K562 (cell line): Measurements from ENCODE around the gene MSH4. TPM values are rescaled to one million over a fixed set of nuclear protein-coding genes. Genes with fewer than 3 reads are reported as not detected.
A peak's percentile ranks its signal among the peaks of the same experiment; 100 is the strongest.

ENCODE experiments used
- ETS2 ChIP-seq: IDR thresholded peaks from 2 replicates; pipeline ENCODE4 v1.6.1; 2016; ENCODE audit warnings: borderline replicate concordance, missing genetic modification characterization, mild to moderate bottlenecking, moderate library complexity, missing compliant biosample characterization; ENCODE audit not compliant: poor library complexity, severe bottlenecking
- NFATC3 ChIP-seq: fragments of 450-650 bp; IDR thresholded peaks from 2 replicates; pipeline ENCODE4 v1.6.1; 2017; ENCODE audit warnings: mild to moderate bottlenecking
- PYGO2 ChIP-seq: fragments of 450-650 bp; IDR thresholded peaks from 2 replicates; pipeline ENCODE4 v1.6.1; 2016; ENCODE audit warnings: mild to moderate bottlenecking, missing genetic modification characterization, moderate library complexity, missing compliant biosample characterization
- RUNX1 ChIP-seq: sonication (generic); IDR thresholded peaks from 2 replicates; pipeline ENCODE4 v1.6.1; 2016; ENCODE audit warnings: antibody characterized with exemption, low read depth
- SRSF9 ChIP-seq: fragments of 200-400 bp; formaldehyde crosslinking; IDR thresholded peaks from 2 replicates; pipeline ENCODE4 v1.6.1; 2017; ENCODE audit warnings: low read depth, low read length, borderline replicate concordance
- ZFP30 ChIP-seq: fragments of 250-450 bp; sonication (Bioruptor Pico); IDR thresholded peaks from 2 replicates; pipeline ENCODE4 v1.8.0; 2022; ENCODE audit warnings: moderate library complexity, mild to moderate bottlenecking, inconsistent platforms, borderline replicate concordance
- ZNF589 ChIP-seq: fragments of 200-800 bp; sonication (Bioruptor generic); IDR thresholded peaks from 2 replicates; pipeline ENCODE4 v1.6.1; 2016; ENCODE audit warnings: low read depth, missing genetic modification characterization, missing compliant biosample characterization
- ZNF830 ChIP-seq: fragments of 250-450 bp; sonication (Bioruptor Pico); IDR thresholded peaks from 2 replicates; pipeline ENCODE4 v1.5.0; 2021; ENCODE audit warnings: mild to moderate bottlenecking
- polyA plus RNA-seq, 8 experiments: library from polyadenylated mRNA; depleted of rRNA in 4 of 8; stranded (reverse) in 5 of 8; unstranded in 3 of 8; fragments of >200 nt; fragmentation: Nextera tagmentation in 2 of 8; fragmentation: Illumina TruSeq in 1 of 8; extraction: Ambion mirVana in 2 of 8; extraction: Trizol in 1 of 8; gene quantifications; 2 replicates each; pipeline versions ENCODE4 v1.2.1 to v1.2.3, GENCODE V29; 2011 to 2014; ENCODE audit warnings: inconsistent platforms in 1 of 8, missing spikeins in 1 of 8
- total RNA-seq, 7 experiments: library from RNA; depleted of rRNA in 6 of 7; stranded (reverse); fragments of >200 nt in 6 of 7; fragmentation: Illumina TruSeq in 2 of 7; extraction: Trizol in 2 of 7; gene quantifications; 2 replicates each; pipeline versions ENCODE4 v1.2.1 to v1.2.3, GENCODE V29; 2011 to 2021; ENCODE audit warnings: low replicate concordance in 1 of 7
- TF ChIP-seq, protein P1 (sequence below): IDR thresholded peaks from 2 replicates; pipeline ENCODE4 v1.6.1; 2016; ENCODE audit warnings: missing genetic modification characterization, missing compliant biosample characterization
- TF ChIP-seq, protein P2 (sequence below), 2 experiments: fragments of 450-650 bp in 1 of 2; sonication (generic) in 1 of 2; formaldehyde crosslinking; conservative IDR thresholded peaks; 2 replicates each; pipeline versions ENCODE4 v1.4.0 to v1.8.1; 2020 to 2022; ENCODE audit warnings: mild to moderate bottlenecking in 1 of 2, missing genetic modification reagents in 1 of 2
- TF ChIP-seq, protein P3 (sequence below): sonication (generic); formaldehyde crosslinking; IDR thresholded peaks from 2 replicates; pipeline ENCODE4 v1.8.0; 2023; ENCODE audit warnings: mild to moderate bottlenecking, missing genetic modification reagents
- TF ChIP-seq, protein P4 (sequence below): sonication (generic); formaldehyde crosslinking; IDR thresholded peaks from 2 replicates; pipeline ENCODE4 v1.8.1; 2023; ENCODE audit warnings: mild to moderate bottlenecking, missing genetic modification reagents
- TF ChIP-seq, protein P5 (sequence below): fragments of 150-350 bp; IDR thresholded peaks from 2 replicates; pipeline ENCODE4 v1.6.1; 2014; ENCODE audit warnings: low read depth, mild to moderate bottlenecking, low read length, borderline replicate concordance

MSH4 gene
- total and polyA plus RNA-seq, 9 of the 15 experiments (the other 6 are each of a cell fraction or from before 2014, with no cell fraction given) = 0.04 to 0.18 (median 0.12) TPM; not detected in 4

DNA sequence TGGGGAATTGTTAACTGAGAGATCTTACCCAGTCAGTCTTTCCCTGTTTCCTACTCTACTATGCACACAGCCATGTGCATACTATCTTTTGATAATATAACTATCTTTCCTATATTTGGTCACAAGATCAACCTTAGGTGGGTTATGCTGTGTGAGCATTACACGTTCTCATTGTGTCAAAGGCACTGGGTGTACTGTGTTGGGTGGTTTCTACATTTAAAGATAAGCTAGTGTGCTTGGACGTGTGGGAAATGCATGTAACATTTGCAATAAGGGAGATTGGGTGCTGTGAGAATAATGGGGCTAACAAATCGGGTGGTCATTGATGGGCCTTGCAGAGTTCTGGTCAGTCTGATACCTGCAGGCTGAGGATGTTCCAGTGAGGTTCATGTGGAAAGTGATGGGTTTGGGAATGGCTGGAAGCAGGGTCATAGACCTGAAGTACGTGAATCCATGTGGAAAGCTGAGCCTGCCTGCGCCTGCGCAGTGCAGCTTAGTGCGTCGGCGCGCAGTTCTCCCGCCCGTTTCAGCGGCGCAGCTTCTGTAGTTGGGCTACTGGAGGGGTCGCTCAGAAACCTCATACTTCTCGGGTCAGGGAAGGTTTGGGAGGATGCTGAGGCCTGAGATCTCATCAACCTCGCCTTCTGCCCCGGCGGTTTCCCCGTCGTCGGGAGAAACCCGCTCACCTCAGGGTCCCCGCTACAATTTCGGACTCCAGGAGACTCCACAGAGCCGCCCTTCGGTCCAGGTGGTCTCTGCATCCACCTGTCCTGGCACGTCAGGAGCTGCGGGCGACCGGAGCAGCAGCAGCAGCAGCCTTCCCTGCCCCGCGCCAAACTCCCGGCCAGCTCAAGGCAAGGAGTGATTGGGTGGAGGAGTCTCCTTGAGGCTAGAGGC lies at the start of gene MSH4 (continued):
- TF ChIP-seq RUNX1 (peak; percentile 73), NFATC3 (0 out of 2 replicates have a peak, but pooled peaks have one; percentile 61), ETS2 (tag) (no peak), SRSF9 (no peak), PYGO2 (tag) (no peak), ZFP30 (CRISPR knock-in tag) (no peak), ZNF830 (CRISPR knock-in tag) (peak; percentile 91), ZNF589 (CRISPR knock-in tag) (no peak)
- TF ChIP-seq, protein P1, sequence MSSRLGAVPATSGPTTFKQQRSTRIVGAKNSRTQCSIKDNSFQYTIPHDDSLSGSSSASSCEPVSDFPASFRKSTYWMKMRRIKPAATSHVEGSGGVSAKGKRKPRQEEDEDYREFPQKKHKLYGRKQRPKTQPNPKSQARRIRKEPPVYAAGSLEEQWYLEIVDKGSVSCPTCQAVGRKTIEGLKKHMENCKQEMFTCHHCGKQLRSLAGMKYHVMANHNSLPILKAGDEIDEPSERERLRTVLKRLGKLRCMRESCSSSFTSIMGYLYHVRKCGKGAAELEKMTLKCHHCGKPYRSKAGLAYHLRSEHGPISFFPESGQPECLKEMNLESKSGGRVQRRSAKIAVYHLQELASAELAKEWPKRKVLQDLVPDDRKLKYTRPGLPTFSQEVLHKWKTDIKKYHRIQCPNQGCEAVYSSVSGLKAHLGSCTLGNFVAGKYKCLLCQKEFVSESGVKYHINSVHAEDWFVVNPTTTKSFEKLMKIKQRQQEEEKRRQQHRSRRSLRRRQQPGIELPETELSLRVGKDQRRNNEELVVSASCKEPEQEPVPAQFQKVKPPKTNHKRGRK (tag) = no peak
- TF ChIP-seq, protein P2, sequence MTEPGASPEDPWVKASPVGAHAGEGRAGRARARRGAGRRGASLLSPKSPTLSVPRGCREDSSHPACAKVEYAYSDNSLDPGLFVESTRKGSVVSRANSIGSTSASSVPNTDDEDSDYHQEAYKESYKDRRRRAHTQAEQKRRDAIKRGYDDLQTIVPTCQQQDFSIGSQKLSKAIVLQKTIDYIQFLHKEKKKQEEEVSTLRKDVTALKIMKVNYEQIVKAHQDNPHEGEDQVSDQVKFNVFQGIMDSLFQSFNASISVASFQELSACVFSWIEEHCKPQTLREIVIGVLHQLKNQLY (CRISPR knock-in tag; conservative IDR thresholded peaks at IDR 0.05) = no peak
- TF ChIP-seq, protein P3, sequence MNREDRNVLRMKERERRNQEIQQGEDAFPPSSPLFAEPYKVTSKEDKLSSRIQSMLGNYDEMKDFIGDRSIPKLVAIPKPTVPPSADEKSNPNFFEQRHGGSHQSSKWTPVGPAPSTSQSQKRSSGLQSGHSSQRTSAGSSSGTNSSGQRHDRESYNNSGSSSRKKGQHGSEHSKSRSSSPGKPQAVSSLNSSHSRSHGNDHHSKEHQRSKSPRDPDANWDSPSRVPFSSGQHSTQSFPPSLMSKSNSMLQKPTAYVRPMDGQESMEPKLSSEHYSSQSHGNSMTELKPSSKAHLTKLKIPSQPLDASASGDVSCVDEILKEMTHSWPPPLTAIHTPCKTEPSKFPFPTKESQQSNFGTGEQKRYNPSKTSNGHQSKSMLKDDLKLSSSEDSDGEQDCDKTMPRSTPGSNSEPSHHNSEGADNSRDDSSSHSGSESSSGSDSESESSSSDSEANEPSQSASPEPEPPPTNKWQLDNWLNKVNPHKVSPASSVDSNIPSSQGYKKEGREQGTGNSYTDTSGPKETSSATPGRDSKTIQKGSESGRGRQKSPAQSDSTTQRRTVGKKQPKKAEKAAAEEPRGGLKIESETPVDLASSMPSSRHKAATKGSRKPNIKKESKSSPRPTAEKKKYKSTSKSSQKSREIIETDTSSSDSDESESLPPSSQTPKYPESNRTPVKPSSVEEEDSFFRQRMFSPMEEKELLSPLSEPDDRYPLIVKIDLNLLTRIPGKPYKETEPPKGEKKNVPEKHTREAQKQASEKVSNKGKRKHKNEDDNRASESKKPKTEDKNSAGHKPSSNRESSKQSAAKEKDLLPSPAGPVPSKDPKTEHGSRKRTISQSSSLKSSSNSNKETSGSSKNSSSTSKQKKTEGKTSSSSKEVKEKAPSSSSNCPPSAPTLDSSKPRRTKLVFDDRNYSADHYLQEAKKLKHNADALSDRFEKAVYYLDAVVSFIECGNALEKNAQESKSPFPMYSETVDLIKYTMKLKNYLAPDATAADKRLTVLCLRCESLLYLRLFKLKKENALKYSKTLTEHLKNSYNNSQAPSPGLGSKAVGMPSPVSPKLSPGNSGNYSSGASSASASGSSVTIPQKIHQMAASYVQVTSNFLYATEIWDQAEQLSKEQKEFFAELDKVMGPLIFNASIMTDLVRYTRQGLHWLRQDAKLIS (CRISPR knock-in tag) = no peak
- TF ChIP-seq, protein P4, sequence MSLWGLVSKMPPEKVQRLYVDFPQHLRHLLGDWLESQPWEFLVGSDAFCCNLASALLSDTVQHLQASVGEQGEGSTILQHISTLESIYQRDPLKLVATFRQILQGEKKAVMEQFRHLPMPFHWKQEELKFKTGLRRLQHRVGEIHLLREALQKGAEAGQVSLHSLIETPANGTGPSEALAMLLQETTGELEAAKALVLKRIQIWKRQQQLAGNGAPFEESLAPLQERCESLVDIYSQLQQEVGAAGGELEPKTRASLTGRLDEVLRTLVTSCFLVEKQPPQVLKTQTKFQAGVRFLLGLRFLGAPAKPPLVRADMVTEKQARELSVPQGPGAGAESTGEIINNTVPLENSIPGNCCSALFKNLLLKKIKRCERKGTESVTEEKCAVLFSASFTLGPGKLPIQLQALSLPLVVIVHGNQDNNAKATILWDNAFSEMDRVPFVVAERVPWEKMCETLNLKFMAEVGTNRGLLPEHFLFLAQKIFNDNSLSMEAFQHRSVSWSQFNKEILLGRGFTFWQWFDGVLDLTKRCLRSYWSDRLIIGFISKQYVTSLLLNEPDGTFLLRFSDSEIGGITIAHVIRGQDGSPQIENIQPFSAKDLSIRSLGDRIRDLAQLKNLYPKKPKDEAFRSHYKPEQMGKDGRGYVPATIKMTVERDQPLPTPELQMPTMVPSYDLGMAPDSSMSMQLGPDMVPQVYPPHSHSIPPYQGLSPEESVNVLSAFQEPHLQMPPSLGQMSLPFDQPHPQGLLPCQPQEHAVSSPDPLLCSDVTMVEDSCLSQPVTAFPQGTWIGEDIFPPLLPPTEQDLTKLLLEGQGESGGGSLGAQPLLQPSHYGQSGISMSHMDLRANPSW (CRISPR knock-in tag) = no peak
- TF ChIP-seq, protein P5, sequence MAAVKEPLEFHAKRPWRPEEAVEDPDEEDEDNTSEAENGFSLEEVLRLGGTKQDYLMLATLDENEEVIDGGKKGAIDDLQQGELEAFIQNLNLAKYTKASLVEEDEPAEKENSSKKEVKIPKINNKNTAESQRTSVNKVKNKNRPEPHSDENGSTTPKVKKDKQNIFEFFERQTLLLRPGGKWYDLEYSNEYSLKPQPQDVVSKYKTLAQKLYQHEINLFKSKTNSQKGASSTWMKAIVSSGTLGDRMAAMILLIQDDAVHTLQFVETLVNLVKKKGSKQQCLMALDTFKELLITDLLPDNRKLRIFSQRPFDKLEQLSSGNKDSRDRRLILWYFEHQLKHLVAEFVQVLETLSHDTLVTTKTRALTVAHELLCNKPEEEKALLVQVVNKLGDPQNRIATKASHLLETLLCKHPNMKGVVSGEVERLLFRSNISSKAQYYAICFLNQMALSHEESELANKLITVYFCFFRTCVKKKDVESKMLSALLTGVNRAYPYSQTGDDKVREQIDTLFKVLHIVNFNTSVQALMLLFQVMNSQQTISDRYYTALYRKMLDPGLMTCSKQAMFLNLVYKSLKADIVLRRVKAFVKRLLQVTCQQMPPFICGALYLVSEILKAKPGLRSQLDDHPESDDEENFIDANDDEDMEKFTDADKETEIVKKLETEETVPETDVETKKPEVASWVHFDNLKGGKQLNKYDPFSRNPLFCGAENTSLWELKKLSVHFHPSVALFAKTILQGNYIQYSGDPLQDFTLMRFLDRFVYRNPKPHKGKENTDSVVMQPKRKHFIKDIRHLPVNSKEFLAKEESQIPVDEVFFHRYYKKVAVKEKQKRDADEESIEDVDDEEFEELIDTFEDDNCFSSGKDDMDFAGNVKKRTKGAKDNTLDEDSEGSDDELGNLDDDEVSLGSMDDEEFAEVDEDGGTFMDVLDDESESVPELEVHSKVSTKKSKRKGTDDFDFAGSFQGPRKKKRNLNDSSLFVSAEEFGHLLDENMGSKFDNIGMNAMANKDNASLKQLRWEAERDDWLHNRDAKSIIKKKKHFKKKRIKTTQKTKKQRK = no peak
